Myocyte (in vitro differentiated cells): ENCODE data around the gene UBP1. TPM values are rescaled to one million over a fixed set of nuclear protein-coding genes. Genes with fewer than 3 reads are reported as not detected.

Experiments used
- total RNA-seq: library from RNA; depleted of rRNA; stranded (reverse); fragments of >200 nt; gene quantifications from 2 replicates; pipeline ENCODE4 v1.2.3, GENCODE V29; 2014

The UBP1 gene
- total RNA-seq, 1 donor from 2014 or later, result 24.3 TPM

Other genes with a start within 250 kb of the UBP1 start
- 8.9 and 10.1 TPM in 2 replicates for gene SUSD5, start 221.6 kb downstream of the UBP1 start, total RNA-seq
- gene FBXL2, start 163.0 kb downstream of the UBP1 start, total RNA-seq, result 14.0 and 19.9 TPM in 2 replicates